Stimulated activated naive CD8-positive, alpha-beta T cell treated with anti-CD3 and anti-CD28 coated beads, Interleukin-15, amount 100 ng/mL, for 72 hours (primary cell): ENCODE measurements around the gene PLEKHA8.
A peak's percentile ranks its signal among the peaks of the same experiment; 100 is the strongest.

Source experiments
- ATAC-seq: fragments of 150-1000 bp; cut with Tn5 transposase; 2 replicates; pipeline ENCODE4 v1.10.0; 2021; ENCODE audit warnings: mild to moderate bottlenecking, moderate library complexity
- DNase-seq, 2 donors: peaks; one replicate each; pipeline ENCODE4 v3.0.0; 2021 to 2022
- H3K27ac Mint-ChIP-seq, 2 donors: one replicate each; pipeline ENCODE4 v1.8.0; 2022; ENCODE audit warnings: mild to moderate bottlenecking in 2 of 2, mixed read lengths in 2 of 2, moderate library complexity in 2 of 2
- H3K27me3 Mint-ChIP-seq: one replicate; pipeline ENCODE4 v1.8.0; 2022; ENCODE audit warnings: mixed read lengths
- H3K4me1 Mint-ChIP-seq: one replicate; pipeline ENCODE4 v1.8.0; 2022; ENCODE audit warnings: mild to moderate bottlenecking, mixed read lengths
- H3K4me3 Mint-ChIP-seq, 2 donors: one replicate each; pipeline ENCODE4 v1.8.0; 2022; ENCODE audit warnings: mild to moderate bottlenecking in 2 of 2, mixed read lengths in 2 of 2, moderate library complexity in 1 of 2
- H3K9me3 Mint-ChIP-seq, 2 donors: one replicate each; pipeline ENCODE4 v1.8.0; 2022; ENCODE audit warnings: mixed read lengths in 2 of 2

The PLEKHA8 gene

DNA sequence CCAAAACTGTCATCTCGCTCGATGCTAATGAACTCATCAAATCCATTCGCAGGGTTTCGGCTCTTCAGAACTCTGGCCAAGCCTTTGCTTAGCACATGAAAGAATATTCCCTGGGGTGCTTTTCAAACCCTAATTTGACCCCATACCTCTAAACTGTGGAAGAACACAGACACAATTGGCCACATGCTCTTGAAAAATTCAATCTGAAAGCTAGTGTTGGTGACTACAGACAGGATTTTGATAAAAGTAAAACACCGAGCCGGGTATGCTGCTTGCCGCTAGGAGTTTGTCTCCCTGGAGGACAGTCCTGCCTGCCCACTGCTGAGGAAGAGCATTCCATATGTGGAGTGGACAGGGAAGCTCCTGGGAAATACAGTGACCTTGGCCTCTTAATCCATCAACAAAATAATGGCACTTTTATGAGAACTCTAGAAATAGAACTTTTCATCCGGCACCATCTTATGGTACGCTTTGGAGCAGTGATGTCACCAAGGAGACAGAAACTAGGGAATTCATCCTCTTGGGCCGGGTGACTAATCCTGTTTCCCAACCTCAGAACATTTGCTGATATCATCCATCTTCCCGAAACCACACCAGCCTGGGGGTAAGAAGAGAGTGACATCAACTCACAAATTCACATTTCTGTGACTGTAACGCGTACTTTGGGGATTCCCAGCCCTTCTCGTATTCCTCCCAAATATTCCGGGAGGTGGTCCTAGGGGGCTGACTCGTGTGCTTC is 140.8 kb downstream of the PLEKHA8 start:
- no peaks in the 10 kb centered on the region for H3K27me3 Mint-ChIP-seq
- H3K27ac Mint-ChIP-seq = no peak overlapping the region
- peaks cover under 1% of the 10 kb centered on the region for H3K4me1 Mint-ChIP-seq
- ATAC-seq = no peak
- no peaks in the 10 kb centered on the region for H3K9me3 Mint-ChIP-seq
- no peak for DNase-seq
- no peak overlapping the region for H3K4me3 Mint-ChIP-seq

DNA sequence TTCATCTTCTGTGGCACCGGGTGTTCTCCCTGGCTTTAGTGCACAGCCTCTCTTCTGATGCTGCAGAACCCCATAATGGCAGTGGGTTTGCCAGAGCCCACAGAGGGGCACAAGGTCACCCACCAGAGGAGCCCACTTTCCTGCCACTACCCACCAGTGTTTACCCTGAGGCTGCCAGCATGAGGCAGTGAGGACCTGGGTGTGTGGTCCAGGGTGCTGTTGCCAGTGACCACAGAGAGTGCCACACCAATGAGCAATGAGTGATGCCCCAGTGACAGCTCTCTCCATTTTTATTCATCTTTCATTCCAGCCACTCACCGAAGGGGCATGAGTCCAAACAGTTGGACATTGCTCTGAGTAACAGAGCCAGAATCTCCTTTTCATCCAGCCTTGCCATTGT is 141.4 kb downstream of the PLEKHA8 start:
- H3K27ac Mint-ChIP-seq = no peak overlapping the region
- no peaks in the 10 kb centered on the region for H3K27me3 Mint-ChIP-seq
- no peak overlapping the region for H3K4me3 Mint-ChIP-seq
- ATAC-seq (no peak), DNase-seq (no peak)
- H3K9me3 Mint-ChIP-seq = no peaks in the 10 kb centered on the region
- no peaks in the 10 kb centered on the region for H3K4me1 Mint-ChIP-seq

DNA sequence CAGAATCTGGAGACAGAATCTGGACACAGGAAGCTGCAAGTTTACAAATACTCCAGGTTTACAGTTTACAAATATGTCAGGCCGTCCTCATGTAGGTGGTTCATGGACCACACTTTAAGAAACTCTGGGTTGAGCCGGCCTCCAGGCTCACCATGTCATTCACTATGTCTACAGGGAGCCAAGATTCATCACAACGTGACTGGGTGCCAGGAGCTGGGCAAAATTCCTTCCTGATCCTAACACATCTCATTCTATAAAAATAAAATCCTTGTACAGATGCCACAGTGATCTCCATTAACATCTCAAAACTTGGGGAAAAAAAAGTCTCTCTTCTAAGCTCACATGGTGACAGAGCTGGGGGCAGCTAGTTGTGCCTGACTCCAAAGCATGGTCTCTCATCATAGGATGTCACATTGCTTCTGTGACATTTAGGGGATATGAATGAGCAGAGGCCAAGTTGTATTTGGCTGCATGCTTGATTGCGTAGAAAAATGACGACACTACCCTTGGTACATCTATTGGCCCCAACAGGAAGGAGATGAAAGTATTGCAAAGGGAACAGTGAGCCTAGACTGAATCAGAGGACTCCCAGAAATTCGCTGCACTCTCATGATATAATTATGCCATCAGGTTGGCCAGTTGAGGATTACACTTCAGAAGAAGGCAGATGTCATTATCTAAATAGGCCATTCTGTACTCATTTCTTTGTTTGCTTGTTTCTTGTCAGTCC is 142.4 kb downstream of the PLEKHA8 start:
- no peaks in the 10 kb centered on the region for H3K9me3 Mint-ChIP-seq
- H3K27ac Mint-ChIP-seq = no peak overlapping the region
- ATAC-seq = no peak
- no peaks in the 10 kb centered on the region for H3K4me1 Mint-ChIP-seq
- no peak overlapping the region for H3K4me3 Mint-ChIP-seq
- no peak for DNase-seq
- H3K27me3 Mint-ChIP-seq = no peaks in the 10 kb centered on the region

DNA sequence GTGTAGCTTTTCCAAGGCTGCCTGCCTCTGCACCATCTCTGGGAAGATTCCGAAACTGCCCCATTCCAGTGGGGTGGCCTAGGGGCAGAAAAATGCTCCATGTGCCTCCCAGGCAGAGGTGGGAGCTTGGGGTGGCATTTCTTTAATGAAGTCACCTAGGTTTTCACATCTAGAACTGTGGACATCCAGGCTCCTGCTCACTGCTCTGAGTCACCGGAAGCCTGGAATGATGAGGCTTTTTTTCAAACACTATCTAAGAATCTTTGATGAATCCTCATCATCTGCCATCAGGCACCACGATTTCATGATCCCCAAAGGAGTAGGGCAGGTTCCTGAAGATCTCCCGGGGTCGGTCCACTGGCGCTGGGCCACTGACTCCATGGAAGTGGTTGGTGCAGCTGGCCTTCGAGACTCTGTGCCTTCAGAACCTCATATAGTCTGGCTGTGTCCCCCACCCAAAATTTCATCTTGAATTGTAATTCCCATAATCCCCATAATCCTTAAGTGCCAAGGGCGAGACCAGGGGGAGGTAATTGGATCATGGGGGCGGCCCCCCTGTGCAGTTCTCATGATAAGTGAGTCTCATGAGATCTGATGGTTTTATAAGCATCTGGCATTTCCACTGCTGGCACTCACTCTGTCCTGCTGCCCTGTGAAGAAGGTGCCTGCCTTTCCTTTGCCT is 143.7 kb downstream of the PLEKHA8 start:
- Mint-ChIP-seq H3K9me3 (no peaks in the 10 kb centered on the region), H3K4me3 (no peak overlapping the region), H3K27ac (no peak overlapping the region), H3K4me1 (no peaks in the 10 kb centered on the region), H3K27me3 (no peaks in the 10 kb centered on the region)
- no peak for ATAC-seq
- no peak for DNase-seq

DNA sequence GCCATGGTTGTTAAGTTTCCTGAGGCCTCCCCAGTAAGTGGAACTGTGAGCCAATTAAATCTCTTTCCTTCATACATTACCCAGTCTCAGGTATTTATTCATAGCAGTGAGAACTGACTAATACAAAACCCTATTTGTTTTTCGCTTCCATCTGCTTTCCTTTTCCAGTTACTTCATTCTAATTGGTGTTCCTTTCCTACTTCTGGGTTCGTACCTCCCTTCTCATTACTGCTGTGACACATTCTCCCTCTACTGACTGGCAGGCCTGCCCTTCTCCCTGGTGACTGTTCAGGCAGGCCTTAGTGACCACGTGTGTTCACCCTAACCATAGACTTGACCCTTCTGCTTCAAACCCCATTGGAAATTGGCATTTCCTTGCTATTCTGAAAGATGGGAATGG is 144.2 kb downstream of the PLEKHA8 start:
- DNase-seq (no peak), ATAC-seq (no peak)
- H3K27ac Mint-ChIP-seq = no peak overlapping the region
- no peak overlapping the region for H3K4me3 Mint-ChIP-seq
- H3K9me3 Mint-ChIP-seq = no peaks in the 10 kb centered on the region
- H3K27me3 Mint-ChIP-seq = no peaks in the 10 kb centered on the region
- H3K4me1 Mint-ChIP-seq = no peaks in the 10 kb centered on the region

DNA sequence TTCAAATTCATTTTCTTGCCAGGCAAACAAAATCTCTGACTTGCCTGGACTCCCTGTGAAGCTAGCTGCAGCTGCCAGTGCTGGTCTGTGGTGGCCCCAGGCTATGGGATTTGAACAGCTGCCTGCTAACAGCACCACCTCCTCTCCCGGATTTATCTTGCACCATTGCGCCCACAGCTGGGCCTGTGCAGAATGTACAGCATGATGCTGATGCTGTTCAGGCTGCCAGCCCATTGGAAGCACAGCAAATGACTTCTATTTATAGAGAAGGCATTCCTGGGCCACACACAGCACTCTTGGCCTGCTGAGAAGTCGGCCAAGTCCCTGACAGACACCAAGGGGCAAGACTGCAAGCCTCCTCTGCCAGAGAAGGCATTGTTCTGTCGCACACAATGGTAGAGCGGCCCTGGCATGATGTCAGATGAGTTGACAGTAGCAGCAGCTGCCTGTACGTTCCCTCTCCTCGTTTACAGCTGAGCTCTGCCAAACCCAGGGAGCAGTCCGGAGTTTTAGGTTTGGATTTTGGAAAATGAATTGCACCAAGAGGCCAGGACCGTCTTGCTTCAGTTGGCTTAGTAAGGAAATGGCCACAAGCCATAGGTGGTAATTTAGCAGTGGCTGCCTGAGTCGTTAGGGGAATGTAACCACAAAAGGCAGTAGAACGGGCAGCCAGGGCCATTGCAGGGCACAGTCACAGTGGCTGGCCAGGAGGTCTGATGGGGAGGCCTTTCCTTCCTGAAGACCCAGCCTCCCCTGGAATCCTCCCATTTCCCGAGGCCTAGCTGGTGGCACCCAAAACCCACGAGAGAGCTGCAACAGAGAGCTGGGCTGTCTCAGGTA is 145.1 kb downstream of the PLEKHA8 start:
- Mint-ChIP-seq H3K9me3 (no peaks in the 10 kb centered on the region), H3K4me3 (no peak overlapping the region), H3K27me3 (no peaks in the 10 kb centered on the region), H3K27ac (peak overlapping the region in 1 of 2 donors; percentile 79), H3K4me1 (no peaks in the 10 kb centered on the region)
- ATAC-seq = no peak
- no peak for DNase-seq

DNA sequence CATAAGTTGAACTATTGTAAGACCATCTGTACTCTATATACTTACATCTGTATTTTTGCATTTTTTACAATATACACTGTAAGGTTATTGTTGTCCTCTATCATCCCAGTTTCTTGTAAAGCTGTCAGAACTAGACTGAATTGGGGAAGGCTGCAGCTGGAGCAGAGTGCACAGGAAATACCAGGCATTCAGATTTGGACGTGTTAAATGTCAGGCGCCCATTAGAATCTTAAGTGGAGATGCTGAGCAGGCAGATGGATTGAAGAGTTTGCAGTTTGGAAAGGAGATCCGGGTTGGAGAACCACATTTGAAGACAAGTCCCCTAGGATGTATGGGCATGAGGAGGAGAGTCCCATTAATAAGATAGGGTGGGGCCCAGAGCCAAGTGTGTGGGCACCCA is 147.0 kb downstream of the PLEKHA8 start:
- ATAC-seq (no peak), DNase-seq (no peak)
- Mint-ChIP-seq H3K9me3 (no peaks in the 10 kb centered on the region), H3K4me1 (peaks cover 8% of the 10 kb centered on the region), H3K27me3 (no peaks in the 10 kb centered on the region), H3K27ac (no peak overlapping the region), H3K4me3 (no peak overlapping the region)

DNA sequence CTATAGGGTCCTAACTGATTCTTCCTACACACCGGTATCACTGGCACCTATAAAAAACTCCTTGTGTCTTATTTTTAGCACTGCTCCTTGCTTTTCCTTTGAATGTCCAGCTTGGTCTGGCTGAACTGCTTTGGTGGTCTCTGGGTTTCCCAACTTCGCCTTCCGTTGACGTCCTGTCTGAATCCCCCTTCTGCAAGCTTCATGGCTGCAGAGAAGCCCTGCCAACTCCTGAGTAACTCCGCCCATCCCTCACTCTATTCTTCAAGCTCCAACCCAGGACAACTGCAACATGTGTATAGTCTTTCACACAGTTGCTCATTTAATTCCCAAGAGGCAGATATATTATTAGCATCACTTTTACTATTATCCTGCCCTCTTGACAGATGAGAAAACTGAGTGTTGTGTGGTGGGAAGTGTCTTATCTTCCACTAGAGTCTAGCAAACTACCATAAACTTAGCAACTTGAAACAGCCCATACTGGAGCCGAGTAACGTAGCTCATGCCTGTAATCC is 147.5 kb downstream of the PLEKHA8 start:
- Mint-ChIP-seq H3K27me3 (no peaks in the 10 kb centered on the region), H3K27ac (peak overlapping the region in 1 of 2 donors; percentile 0)

DNA sequence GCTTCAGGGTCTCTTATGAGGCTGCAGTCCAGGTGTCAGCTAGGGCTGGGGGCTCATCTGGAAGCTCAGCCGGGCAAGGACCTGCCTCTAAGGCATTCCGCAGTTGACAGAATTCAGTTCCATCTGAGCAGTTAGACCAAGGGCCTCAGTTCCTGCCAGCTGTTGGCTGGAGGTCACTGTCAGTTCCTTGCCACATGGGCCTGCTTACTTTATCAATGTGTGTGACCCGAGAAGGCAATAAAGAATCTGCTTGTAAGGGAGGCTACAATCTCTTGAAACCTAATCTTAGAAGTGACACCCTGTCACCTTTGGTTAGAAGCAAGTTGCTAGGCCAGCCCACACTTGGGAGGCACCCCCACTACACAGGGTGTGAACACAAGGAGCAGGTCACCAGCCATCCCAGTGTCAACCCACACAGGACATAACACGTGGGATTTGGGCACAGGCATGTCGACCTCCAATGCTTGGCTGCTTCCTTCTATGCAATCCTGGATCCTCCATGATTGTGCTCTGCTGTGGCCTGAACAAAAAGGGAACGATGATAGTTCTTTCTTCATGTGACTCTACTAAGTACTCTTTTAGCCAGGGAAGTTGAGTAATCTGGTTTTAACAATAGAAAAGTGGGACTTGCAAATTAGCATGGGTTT is 148.4 kb downstream of the PLEKHA8 start:
- H3K9me3 Mint-ChIP-seq = no peaks in the 10 kb centered on the region
- DNase-seq (no peak), ATAC-seq (no peak)
- H3K27me3 Mint-ChIP-seq = no peaks in the 10 kb centered on the region
- peaks cover 8% of the 10 kb centered on the region for H3K4me1 Mint-ChIP-seq
- H3K4me3 Mint-ChIP-seq = no peak overlapping the region
- no peak overlapping the region for H3K27ac Mint-ChIP-seq

More for the DNA sequence above, 147.5 kb downstream of the PLEKHA8 start:
- Mint-ChIP-seq H3K9me3 (no peaks in the 10 kb centered on the region), H3K4me1 (peaks cover 8% of the 10 kb centered on the region), H3K4me3 (no peak overlapping the region)
- ATAC-seq = no peak
- no peak for DNase-seq

DNA sequence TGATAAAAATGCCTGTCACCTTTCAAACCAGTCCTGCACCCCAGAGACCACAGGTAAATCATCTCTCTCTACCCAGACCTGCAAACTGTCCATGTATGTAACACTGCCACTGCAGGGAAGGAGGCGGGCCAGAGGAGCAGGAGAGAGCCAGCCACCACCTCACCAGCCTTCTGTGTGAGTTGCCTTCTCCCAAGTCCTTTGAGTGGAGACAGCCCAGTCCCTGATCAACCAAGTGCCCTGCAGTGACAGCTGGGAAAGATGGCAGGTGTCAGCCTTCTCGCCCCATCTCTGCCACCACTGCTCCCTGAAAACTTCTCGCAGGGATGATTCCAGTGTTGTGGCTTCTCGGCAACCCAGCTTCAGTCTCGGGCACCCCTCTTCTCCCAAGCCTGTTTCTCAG is 149.0 kb downstream of the PLEKHA8 start:
- Mint-ChIP-seq H3K4me1 (peaks cover 8% of the 10 kb centered on the region), H3K27me3 (no peaks in the 10 kb centered on the region), H3K9me3 (no peaks in the 10 kb centered on the region), H3K27ac (no peak overlapping the region), H3K4me3 (no peak overlapping the region)
- DNase-seq = no peak
- no peak for ATAC-seq

DNA sequence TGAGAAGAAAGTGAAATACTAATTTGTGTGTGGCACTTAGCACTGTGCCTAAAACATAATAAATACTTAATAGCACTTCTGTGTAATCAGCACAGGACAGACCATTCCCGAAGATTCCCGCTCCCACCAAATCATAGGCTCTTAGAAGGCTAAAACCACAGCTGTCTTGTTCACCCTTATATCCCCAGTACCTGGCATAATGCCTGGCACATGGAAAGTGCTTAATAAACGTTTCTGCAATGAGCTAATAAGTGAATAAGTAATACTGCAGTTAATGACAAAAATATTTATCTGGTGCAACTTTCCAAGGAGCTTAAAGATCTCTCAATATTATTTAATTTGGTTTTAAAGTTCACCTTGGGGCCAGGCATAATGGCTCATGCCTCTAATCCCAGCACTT is 149.8 kb downstream of the PLEKHA8 start:
- Mint-ChIP-seq H3K4me3 (no peak overlapping the region), H3K9me3 (peaks cover 0 to under 1% of the 10 kb centered on the region in 2 donors), H3K4me1 (peaks cover 8% of the 10 kb centered on the region), H3K27me3 (no peaks in the 10 kb centered on the region), H3K27ac (no peak overlapping the region)
- ATAC-seq (no peak), DNase-seq (no peak)

DNA sequence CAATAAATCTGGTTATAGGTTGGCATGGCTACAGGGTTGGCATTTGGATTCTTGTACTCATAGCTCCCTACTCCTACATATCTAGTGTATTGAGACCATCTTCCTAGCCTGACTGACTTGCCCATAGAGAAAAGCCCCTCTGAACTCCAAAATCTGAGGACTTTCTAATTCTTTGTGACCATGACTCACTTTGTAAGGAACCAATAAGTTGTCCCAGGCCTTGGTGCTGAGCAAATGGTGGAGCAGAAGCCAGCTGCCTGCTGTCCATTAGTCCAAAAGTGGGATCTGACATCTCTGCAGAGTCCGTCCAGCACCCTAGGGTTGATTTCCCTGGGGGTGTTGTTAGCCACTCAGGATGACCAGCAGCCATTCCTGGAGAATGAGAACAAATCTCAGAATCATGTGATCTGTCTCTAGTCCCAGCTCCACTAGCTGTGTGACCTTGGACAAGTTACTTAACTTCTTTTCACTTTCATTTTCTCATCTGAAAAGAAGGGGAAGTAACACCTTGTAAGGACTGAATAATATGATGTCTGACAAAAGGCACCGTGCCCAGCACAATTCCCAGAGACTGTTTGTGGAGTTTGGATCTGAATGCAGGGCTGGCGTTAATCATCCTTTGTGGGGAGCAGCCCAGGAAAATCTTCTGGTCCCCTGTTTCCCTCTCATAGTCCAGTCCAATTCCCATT is 150.7 kb downstream of the PLEKHA8 start:
- Mint-ChIP-seq H3K9me3 (peaks cover 0 to 4% of the 10 kb centered on the region in 2 donors), H3K4me3 (no peak overlapping the region), H3K27me3 (no peaks in the 10 kb centered on the region), H3K4me1 (peaks cover 8% of the 10 kb centered on the region), H3K27ac (no peak overlapping the region)
- no peak for DNase-seq
- ATAC-seq = peak; percentile 33
